ENCODE data around the gene PLA2G4A.

DNA sequence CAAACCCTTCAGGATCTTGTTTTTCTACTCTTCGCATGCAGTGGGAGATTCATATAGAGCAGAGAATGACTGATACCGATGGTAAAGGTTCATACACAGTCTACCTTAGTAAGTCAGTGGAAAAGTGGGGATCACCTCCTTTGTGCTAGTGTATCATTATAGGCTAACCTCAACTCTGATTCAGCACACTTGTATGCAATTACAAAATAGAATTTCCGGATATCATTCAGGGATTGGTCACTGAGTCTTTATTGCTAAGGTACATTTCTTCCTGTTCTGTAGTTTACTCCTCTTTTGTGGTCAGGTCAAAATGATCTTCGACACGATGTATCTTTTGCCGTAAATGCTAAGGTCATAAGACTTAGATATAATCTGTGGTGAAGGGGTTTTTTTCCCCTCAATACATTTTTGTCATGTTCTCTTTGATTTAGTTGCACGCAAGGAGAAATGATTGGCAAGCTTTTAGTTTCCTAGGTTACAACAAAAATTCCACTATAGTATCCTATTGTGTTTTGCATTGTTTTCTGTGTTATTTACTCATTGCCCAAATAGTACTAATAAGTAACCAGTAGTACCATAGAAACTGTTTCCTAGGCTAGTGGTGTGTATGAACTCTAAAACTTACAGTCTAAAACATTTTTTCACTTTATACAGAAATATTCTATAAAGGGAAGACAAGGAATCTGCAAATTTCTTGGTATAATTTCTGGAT is 35.7 kb upstream of the PLA2G4A start:
- TF ChIP-seq, protein P1, sequence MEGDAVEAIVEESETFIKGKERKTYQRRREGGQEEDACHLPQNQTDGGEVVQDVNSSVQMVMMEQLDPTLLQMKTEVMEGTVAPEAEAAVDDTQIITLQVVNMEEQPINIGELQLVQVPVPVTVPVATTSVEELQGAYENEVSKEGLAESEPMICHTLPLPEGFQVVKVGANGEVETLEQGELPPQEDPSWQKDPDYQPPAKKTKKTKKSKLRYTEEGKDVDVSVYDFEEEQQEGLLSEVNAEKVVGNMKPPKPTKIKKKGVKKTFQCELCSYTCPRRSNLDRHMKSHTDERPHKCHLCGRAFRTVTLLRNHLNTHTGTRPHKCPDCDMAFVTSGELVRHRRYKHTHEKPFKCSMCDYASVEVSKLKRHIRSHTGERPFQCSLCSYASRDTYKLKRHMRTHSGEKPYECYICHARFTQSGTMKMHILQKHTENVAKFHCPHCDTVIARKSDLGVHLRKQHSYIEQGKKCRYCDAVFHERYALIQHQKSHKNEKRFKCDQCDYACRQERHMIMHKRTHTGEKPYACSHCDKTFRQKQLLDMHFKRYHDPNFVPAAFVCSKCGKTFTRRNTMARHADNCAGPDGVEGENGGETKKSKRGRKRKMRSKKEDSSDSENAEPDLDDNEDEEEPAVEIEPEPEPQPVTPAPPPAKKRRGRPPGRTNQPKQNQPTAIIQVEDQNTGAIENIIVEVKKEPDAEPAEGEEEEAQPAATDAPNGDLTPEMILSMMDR (IDR thresholded peaks at IDR 0.05) = no peak
- no peak for TF ChIP-seq POLR2A (IDR thresholded peaks at IDR 0.05; ENCODE audit: low read depth)
- TF ChIP-seq POLR2AphosphoS5 (IDR thresholded peaks at IDR 0.05) = no peak
- TF ChIP-seq EP300 (IDR thresholded peaks at IDR 0.05) = no peak
